Measurements from ENCODE around the gene RNF214.

- no peak for TF ChIP-seq CTCF (IDR thresholded peaks at IDR 0.05)
- TF ChIP-seq POLR2A (IDR thresholded peaks at IDR 0.05): no peak
- TF ChIP-seq POLR2AphosphoS5 (IDR thresholded peaks at IDR 0.05): no peak
Observed at GRCh38 chr11:117296881-117297280, 64.4 kb downstream of the RNF214 start.
